NK-92 (cell line): ENCODE data around the gene SLC25A11.

Experiments used
- DNase-seq: peaks from one replicate; lab custom pipeline; 2025; ENCODE audit not compliant: unreplicated experiment; lab: John Stamatoyannopoulos, UW

SLC25A11 gene, protein sequence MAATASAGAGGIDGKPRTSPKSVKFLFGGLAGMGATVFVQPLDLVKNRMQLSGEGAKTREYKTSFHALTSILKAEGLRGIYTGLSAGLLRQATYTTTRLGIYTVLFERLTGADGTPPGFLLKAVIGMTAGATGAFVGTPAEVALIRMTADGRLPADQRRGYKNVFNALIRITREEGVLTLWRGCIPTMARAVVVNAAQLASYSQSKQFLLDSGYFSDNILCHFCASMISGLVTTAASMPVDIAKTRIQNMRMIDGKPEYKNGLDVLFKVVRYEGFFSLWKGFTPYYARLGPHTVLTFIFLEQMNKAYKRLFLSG

DNA sequence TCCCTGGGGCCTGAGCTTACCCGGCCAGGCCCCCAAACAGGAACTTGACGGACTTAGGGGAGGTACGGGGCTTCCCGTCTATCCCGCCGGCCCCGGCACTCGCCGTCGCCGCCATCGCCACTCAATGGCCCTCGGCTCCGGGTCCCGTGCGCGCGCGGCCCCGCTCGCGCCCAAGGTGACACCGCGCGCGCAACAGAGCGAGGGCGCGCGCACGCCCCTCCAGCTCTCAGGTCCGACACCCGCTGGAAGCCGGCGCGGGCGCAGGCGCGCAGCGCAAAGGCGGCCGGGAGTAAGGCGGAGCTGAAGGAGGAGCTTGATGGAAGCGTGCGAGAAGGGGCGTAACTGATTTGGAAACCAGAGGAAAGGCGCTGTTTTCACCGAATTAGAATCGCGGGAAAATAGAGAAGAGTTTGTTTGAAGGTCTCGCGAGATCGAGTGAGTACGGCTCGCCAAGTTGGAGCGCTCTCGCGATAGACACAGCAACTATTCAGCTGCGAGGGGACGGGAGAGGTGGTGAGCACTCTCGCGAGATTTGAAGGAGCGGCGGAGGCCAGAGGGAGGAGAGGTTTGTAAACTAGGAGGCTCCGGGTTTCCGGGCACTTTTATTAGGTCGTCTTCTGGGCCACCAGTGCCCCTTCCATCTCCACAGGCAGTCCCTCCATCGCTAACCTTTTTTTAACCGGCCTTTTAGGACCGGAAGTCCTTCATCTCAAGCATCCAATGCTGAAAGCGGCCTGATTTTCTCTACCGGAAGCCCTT lies at the start of gene SLC25A11, which contains the start of gene RNF167:
SLC25A11 (minus strand) TSS at position 251 of the 759 bp plus-strand sequence; CDS start at position 115, 136 bp downstream.
RNF167 (plus strand) TSS at position 473 of the 759 bp plus-strand sequence. CDS start 642 bp downstream, outside the sequence.
- DNase-seq, result peak; percentile 76

DNA sequence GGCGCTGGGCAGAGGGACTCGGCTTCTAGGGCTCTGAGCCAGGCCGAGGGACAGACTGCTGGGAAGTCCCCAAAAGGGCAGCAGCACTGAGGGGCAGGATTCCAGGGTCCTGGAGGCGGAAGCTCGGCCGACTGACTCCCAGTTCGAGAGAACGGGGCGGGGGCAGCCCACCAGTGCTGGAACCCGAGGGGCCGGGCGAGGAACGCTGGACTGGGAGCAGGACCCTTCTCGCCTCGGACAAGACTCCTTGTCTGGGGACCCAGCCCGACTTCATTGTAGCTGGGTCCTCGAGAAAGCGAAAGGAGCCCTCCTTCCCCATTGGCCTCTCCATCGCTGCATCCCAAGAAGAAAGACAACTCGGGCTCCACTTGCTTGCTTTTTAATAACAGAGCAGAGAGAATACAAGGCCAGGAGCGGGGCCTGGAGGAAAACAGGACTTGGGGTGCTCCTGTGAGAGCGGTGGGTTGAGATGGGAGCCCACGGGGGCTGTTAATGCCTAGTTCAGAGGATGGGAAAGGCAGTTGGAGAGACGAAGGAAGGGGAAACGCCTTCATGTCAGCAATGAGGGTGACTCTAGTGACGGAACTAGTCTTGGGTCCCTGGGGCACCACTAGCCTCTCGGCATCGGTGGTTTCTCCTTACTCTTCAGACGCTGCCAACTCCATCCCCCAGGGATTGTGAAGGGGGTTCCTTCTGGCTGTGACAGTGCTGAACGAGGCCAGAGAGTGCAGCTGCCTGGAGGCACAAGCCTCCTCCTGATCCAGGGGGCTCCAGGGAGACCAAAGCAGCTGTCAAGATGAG lies 48.1 kb upstream of the SLC25A11 start:
- no peak for DNase-seq

DNA sequence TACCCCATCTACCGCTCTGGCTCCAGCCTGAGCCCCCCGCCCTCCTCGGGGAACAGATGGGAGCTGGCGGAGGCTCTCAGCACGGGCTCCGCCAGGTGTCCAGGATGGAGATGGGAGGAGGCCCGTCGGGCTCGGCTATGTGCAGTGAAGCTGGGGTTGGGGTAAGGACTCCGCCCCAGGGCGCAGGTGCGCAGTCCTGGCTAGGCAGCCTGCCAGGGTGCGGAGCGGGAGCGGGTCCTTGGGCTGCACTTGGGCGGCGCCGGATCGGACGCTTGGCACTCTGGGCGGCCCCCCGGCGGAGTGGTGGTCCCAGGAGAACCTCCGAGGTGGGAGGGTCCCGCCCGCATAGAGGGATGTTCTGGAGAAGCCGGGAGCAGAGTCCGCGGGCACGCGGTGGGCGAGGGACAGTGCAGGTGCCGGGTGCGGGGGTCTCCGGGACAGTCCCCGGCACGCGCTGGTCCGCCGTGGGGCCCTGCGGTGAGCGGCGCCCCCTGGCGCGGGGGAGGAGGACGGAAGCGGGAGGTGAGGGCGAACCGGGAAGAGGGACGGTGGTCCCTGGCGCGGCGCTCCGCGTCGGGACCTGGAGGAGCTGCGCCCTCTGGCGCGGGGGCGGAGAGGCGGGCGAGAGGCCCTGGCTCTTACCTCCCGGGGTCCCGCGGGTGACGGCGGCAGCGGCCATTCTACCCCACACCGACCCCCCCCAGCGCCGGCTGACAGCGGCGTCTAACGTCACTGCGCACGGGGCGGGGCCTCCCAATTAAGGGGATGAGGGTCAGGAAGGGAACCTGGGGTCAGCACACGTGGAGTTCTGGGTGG lies 47.3 kb upstream of the SLC25A11 start, which contains the start of gene CAMTA2:
CAMTA2 (minus strand) TSS at position 725 of the 816 bp plus-strand sequence. CDS start 1,453 bp downstream, outside the sequence.
- DNase-seq, result no peak

DNA sequence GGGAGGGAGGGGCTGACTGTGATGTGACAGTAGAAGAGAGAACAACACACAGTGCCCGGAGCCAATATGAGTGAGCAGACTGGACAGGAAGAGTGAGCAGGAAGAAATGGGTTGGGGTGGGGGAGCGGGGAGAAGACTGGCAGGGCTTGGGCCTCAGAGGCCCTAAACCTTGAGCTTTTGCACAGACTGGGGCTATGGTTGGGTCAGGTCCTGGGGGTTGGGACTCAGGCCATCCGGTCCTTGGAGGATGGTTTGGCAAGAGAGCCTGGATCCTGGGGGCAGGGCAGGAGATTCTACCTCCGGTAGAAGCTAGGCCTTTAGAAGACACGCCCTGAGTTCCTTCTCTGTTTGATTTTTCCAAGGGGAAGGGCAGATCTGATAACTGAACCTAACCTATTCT lies 46.6 kb upstream of the SLC25A11 start:
- DNase-seq, result no peak

DNA sequence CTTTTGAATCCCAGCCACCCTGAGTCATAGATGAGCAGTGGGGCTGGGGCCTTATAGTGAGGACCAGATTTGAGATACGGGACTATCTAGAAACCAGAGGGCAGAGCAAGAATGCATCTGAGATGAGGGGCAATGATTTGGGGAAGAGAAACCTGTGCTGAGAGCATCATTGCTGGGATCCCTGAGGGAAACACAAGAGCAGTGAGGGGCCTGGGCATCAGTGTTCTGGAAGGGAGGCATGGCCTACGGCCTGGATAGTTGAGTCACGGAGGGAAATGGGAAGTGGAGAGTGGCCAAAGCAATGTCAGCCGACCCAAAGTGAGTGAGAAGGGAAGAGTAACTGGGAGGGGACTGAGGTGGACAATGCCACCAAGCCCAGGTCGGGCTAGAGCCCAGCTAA lies 42.5 kb upstream of the SLC25A11 start:
- no peak for DNase-seq

DNA sequence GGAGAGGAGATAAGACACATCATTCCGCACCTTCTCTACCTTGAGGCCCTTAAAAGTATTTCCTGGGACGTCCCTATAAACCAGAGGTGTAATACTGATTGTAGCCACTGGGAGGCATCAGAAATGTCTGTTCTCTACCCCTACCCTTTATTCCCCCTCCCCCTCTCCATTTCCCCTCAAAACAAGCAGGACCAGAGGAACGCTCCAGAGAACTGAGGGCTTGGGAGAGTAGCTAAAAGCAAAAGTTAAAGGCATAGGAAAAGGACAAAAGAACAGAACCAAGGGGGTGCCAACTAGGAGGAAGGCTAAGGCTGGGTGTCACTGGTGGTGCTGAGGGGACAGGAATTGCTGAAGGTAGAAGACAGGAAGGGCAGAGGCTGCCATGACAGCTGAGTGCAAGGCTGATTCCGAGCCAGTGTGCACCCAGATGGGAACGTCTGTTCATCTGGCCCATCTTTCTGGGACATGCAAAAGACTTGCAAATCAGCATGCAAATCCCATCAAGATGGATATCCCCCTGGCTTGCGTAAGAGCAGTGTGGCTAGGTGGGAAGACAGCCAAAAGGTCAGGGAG lies 40.9 kb upstream of the SLC25A11 start:
- DNase-seq, result no peak

DNA sequence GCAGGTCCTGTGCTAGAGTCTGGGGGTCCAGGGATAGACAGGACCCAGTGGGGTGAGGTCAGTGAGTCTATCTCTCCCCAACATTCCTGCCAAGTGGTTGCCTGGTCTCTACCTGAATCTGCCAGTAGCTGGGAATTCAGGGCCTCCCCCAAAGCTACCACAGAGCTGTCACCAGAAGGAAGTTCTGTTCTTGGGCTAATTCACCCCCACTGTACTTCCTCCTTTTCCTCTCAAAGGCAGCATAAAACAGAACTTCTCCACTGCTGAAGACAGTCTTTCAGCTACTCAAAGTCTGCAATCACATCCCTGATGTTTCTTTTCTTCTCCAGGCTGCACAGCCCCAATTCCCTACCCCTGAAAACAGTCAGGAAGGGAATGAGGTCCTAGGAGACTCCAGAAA lies 38.9 kb upstream of the SLC25A11 start:
- DNase-seq, result no peak

DNA sequence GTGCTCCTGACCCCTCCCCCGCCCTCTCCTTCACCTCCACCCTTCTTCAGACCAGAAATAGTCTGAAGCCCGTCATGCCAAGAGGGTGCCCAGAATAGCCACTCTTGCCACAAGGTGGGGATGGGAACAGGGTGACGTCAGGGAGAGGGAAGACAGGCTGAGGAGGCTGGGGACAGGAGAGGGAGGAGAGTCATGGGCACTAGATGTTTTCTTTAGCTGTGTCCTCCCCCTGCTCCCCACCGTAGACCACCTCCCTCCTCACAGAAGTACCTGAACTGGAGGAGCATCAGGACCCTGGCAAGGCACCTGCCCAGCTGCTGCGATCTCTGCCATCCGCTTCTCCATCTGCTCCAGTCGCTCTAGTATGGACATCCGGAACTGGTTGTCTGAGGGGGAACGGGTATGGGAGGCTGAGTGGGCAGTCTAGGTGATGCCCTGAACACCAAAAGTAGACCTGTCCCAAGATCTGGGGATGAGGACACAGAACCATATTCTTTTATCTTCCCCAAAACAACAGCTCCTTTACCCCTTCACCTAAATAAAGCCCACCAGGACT lies 34.3 kb upstream of the SLC25A11 start:
- no peak for DNase-seq

DNA sequence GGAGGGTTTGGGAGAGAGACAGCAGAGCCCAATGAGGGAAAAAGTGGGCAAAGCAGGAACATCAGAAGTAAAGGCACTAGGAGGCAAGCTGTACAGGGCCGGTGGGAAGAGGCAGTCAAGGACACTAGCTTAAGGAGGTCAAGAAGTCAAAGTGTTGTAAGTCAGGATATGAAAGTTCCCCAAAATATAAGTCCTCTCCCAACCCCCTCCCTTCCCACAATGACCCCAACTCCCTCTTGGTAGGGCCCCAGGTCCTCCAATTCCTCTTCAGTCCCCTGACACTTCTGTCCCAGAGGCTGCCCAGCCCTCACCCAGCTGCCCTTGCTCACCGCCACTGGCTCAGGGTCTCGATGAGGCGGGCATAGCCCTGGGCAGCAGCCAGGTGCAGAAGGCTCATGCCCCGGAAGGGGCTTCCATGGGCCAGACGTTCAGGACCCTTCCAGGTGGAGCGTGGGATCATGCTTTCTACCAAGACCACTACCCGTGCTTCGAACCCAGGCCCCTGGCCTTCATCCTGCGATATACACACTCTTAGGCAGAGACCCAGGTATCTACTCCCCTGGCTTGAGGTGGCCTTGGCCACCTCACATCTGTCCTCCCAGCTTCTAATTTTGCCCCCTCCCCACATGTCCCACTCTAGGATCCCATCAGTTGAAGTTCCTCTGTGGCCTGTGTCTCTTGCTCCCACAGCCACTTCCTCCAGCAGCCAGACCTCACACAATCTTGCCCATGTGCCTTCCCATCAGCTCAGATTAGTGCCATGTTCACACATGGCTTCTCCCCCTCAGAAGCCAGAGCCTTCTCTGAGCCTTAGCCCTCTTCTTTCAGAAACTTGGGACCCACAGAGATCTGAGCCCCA lies 33.6 kb upstream of the SLC25A11 start:
- no peak for DNase-seq

DNA sequence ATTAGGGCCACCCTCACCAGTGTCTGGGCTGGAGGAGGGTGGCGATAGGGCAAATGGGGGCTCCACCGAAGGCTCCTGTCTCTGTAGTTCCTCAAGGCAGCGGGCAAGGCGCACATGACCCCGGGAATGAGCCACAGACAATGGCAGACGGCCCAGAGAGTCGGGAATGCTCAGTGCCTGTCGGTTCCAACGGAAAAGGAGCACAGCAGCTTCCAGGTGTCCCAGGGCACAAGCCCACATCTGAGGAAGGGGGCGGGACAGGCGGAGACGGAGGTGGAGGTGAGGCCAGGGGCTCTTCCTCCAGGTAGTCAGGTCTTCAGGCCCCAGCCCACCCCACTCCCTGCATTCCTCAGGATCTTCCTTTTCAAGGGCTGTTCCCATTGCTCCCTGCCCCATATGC lies 32.9 kb upstream of the SLC25A11 start:
- DNase-seq, result no peak

DNA sequence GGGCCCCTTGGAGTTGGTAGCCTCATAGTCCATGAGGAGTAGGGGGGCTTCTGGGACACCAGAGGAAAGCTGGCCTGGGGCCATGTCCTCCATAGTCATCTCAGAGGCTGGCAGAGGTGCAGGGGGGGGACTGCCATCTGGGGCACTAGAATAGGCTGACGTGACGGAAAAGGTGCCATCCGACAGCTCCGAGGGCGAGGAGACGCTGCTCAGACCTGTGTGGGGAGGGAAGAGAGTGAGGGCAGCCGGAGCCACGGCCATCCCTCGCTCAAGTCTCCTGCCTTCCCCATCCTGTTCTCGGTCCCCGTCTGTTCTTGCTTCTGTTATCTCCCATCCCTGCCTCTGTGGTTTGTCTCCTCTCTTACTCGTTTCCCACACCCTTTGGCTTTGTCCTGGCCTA lies 32.5 kb upstream of the SLC25A11 start:
- DNase-seq, result no peak

DNA sequence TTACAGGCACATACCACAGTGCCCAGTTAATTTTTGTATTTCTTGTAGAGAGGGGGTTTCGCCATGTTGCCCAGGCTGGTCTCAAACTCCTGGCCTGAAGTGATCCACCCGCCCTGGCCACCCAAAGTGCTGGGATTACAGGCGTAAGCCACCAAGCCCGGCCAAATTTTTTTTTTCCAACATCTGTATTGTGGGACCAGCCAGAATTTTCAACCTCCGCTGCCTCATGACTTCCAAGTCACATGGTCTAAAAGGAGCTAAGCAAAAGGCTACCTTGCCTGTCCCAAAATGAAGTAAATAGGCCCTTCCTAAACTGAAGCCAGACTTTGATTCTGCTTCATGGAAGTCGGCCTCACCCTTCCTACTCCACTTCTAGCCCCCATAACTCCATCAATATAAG lies 32.0 kb upstream of the SLC25A11 start:
- no peak for DNase-seq

DNA sequence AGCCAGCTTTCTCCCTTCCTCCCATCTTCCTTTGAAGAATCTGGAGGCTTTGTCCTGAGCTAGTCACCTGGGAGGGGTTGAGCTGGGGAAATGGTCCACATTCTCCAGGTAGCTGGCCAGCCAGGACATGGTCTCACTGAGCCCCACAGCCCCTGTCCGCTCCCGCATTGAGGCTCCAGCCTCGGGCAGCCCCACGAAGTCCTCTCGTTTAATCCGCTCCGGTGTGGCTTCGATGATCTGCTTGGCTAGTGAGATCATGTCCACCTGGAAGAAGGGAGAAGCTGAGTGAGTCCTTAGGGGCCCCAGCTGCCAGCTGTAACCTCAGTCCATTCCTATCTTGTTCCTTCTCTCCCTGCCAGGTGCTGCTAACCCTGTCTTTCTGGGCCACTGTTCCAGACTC lies 30.4 kb upstream of the SLC25A11 start:
- DNase-seq, result no peak

DNA sequence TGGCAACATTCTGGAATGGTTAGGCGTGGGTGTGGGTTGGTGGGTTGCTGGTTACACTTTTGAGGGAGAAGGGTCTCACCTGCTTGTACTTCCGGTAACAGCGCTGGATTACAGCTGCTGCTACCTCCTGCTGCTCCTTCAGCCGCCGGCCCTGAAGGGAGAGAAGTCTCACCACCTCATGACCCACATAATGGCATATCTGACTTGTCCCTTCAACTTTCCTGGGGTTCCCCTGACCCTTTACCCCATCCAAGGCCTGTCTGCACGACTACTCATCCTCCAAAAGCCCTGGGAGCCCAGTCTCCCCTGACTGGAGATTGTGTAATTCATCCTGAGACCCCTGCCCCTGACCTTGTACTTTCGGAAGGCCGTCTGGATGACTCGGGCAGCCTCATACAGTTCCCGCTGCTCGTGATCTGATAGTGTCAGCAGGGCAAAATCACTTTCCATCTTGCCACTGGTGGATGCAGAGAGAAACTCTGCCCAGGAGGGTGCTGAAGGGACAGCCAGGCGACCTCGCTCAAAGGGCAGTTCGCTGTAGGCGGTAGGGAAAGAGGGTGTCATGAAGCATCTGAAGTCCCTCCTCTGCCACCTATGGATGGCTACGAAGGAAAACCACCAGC lies 29.8 kb upstream of the SLC25A11 start:
- DNase-seq, result no peak

DNA sequence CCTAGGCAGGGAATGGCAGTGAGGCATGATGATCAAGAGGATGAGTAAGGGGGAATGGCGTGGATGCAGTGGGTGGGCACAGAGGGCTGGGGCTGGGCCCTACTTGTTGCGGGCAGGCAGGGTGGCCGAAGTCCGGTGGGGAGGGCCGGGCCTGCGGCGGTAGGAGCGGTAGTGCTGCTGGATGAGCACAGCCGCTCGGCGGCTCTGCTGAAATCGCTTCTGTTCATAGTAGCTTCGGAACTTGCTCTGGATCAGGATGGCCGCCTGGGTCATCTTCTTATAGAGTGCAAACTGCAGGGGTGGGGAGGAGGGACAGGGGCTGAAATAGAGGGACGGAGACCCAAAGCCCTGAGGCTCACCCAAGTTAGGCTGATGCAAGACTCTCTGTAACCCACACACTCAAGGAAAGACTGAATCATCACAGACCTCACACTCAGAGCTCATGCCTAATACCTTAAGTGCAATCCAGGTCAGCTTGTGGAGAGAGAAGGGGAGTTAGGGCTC lies 29.3 kb upstream of the SLC25A11 start:
- DNase-seq, result no peak

DNA sequence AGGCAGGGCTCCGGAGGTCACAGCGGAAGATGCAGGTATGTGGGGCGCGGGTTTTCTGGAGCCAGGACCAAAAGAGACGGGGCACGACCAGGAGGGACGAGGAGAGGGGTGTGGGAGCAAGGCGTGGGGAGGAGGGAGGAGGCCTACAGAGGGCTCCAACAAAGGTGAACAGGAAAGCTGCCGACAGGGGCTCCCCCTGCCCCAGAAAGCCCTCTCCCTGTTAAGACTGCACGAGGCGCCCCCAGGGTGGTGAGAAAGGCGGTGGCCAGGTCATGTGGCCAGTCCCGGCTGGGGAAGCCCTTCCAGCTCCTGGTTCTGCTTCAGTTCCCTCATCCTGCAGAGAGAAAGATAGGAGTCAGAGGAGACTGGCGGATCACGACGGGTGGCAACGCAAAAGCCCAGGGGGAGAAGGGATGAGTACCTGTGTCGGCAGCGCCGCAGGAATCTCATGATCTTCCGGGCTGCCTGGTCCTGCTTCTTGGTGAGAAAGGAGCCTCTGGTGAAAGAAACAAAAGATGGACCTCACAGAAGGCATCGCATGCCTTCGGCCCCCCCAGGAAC lies 28.7 kb upstream of the SLC25A11 start:
- DNase-seq, result no peak

DNA sequence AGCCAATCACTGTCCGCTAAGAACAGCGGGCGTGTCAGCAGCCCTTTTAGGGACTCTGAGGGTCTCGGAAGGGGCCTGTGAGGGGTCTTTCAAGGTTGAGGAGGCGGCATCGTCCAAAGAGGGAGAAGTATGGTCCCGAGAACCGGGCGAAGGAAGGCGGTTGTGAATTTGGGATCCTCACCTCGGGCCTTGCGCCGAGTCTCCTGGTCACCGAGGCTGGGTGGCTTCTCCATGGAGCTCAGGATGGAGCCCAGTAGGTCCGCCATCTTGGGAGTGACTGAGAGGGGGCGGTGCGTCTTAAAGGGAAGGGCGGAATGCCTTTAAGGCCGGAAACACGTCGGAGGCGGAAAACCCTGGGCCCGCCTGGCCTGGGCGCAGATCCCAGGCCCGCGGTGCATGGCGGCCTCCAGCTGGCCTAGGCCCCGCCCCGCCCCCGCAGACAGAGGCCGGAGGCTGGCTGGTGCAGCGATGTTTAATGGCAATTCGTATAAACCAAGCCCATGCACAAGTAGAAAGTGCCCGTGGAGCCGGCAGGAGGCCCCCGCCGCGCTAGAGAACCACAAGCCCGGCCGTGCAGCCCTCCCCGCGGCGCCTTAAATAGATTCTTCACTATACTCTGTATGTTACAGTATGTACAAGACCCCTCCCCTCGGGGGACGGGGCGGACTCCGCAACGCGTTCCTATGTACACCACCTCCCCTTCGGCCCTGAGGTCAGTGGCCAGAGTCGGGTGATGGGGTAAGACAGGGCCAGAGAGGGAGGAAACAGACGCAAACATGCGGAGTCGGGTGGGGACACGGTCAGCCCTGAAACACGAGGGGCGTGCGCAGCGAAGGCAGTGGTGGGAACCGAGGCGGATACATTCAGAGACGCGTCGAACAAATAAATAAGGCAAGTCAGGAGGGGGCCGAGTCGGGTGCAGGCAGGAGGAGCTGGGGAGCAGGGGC lies 28.0 kb upstream of the SLC25A11 start, which contains the start of gene SPAG7:
SPAG7 (minus strand) TSS at position 279 of the 947 bp plus-strand sequence; CDS start at position 266, 13 bp downstream.
- DNase-seq, result no peak
